Neural cell (in vitro differentiated cells): ENCODE data around the gene CLTC.

Source experiments
- CTCF ChIP-seq: fragments of 450-650 bp; IDR thresholded peaks from 2 replicates; pipeline ENCODE4 v1.5.1; 2014; ENCODE audit warnings: antibody characterized with exemption, mild to moderate bottlenecking, moderate library complexity; ENCODE audit not compliant: poor library complexity, severe bottlenecking
- POLR2AphosphoS5 ChIP-seq: IDR thresholded peaks from 2 replicates; pipeline ENCODE4 v1.6.1; 2012
- RAD21 ChIP-seq: fragments of 450-650 bp; conservative IDR thresholded peaks from 2 replicates; pipeline ENCODE4 v1.6.1; 2014; ENCODE audit warnings: antibody characterized with exemption, mild to moderate bottlenecking, moderate library complexity

GRCh38 chr17:59734226-59734625 is 114.5 kb downstream of the CLTC start:
- no peak for TF ChIP-seq RAD21
- TF ChIP-seq POLR2AphosphoS5 = no peak
- TF ChIP-seq CTCF = no peak
